H1 (cell line): ENCODE measurements around the gene TEX54. TPM values are rescaled to one million over a fixed set of nuclear protein-coding genes. Genes with fewer than 3 reads are reported as not detected.
A peak's percentile ranks its signal among the peaks of the same experiment; 100 is the strongest.

Experiments
- CTCF ChIA-PET: fragments of 300-600 bp; sonication (Branson Sonifier 250); formaldehyde crosslinking; loops from one replicate; lab custom pipeline; 2021; ENCODE audit not compliant: partially characterized antibody; lab: Charles Lee
- POLR2A ChIA-PET: fragments of 300-600 bp; sonication (Branson Sonifier 250); formaldehyde crosslinking; loops from one replicate; lab custom pipeline; 2021; ENCODE audit warnings: inconsistent platforms; ENCODE audit not compliant: partially characterized antibody; lab: Charles Lee
- DNase-seq, 2 experiments: peaks; one replicate each; pipeline versions ENCODE4 v3.0.0 to v3.0.0-alpha.2; 2010 to 2022; ENCODE audit warnings: low spot score in 2 of 2, low read depth in 1 of 2, mixed read lengths in 1 of 2
- FAIRE-seq: peaks from 2 replicates; lab custom pipeline; 2011; peaks lifted over from hg19 to GRCh38; lab: Jason Lieb, UNC
- H2AFZ ChIP-seq: 2 replicates; pipeline ENCODE4 v1.8.1; 2012; ENCODE audit warnings: low read length, inconsistent platforms
- H2AK5ac ChIP-seq: 2 replicates; pipeline ENCODE4 v1.6.1; 2013; ENCODE audit warnings: low read depth, low read length
- H2BK120ac ChIP-seq: replicated peaks from 2 replicates; pipeline ENCODE3; 2013; ENCODE audit warnings: low read depth, low read length, inconsistent platforms
- H2BK12ac ChIP-seq: 2 replicates; pipeline ENCODE4 v1.6.1; 2013; ENCODE audit warnings: low read depth, low read length
- H2BK15ac ChIP-seq: 2 replicates; pipeline ENCODE4 v1.6.1; 2013; ENCODE audit warnings: low read length
- H2BK20ac ChIP-seq: 2 replicates; pipeline ENCODE4 v1.6.1; 2013; ENCODE audit warnings: low read length
- H2BK5ac ChIP-seq: 2 replicates; pipeline ENCODE4 v1.6.1; 2013; ENCODE audit warnings: low read depth, low read length
- H3K14ac ChIP-seq: 2 replicates; pipeline ENCODE4 v1.6.1; 2013; ENCODE audit warnings: inconsistent platforms; ENCODE audit not compliant: insufficient read length
- H3K18ac ChIP-seq: 2 replicates; pipeline ENCODE4 v1.6.1; 2013; ENCODE audit warnings: low read length; ENCODE audit errors: extremely low read depth
- H3K23ac ChIP-seq: 2 replicates; pipeline ENCODE4 v1.6.1; 2013; ENCODE audit warnings: inconsistent platforms; ENCODE audit not compliant: insufficient read length
- H3K23me2 ChIP-seq: 2 replicates; pipeline ENCODE4 v1.6.1; 2013; ENCODE audit warnings: low read depth, low read length
- H3K27ac ChIP-seq: 2 replicates; pipeline ENCODE4 v1.6.1; 2011; ENCODE audit warnings: low read depth, low read length, inconsistent platforms
- H3K27me3 ChIP-seq, 4 experiments: replicated peaks in 1 of 4; 1 replicate in 1 of 4; 2 replicates in 3 of 4; pipeline versions ENCODE4 v1.6.1 to v1.8.1; 2011 to 2013; ENCODE audit warnings: low read length in 3 of 4, mild to moderate bottlenecking in 3 of 4, inconsistent platforms in 2 of 4, mixed read lengths in 2 of 4, moderate library complexity in 1 of 4; ENCODE audit not compliant: control insufficient read depth in 3 of 4, insufficient read depth in 3 of 4; ENCODE audit errors: extremely low read depth in 1 of 4
- H3K36me3 ChIP-seq, 4 experiments: 2 replicates each; pipeline versions ENCODE4 v1.6.1 to v1.8.1; 2011 to 2013; ENCODE audit warnings: mild to moderate bottlenecking in 4 of 4, low read length in 3 of 4, moderate library complexity in 2 of 4, control low read depth in 1 of 4, inconsistent platforms in 1 of 4; ENCODE audit not compliant: insufficient read depth in 4 of 4, control insufficient read depth in 2 of 4
- H3K4ac ChIP-seq: replicated peaks from 2 replicates; pipeline ENCODE3; 2013; ENCODE audit warnings: low read length, low read depth, mixed read lengths, inconsistent platforms; ENCODE audit not compliant: insufficient read length
- H3K4me1 ChIP-seq, 4 experiments: replicated peaks in 1 of 4; 1 replicate in 1 of 4; 2 replicates in 3 of 4; pipeline versions ENCODE4 v1.6.1 to v1.8.1; 2011 to 2013; ENCODE audit warnings: low read length in 3 of 4, inconsistent platforms in 2 of 4, mixed read lengths in 1 of 4; ENCODE audit not compliant: insufficient read depth in 4 of 4, control insufficient read depth in 3 of 4
- H3K4me2 ChIP-seq, 2 experiments: 2 replicates each; pipeline versions ENCODE4 v1.6.1 to v1.8.1; 2011 to 2013; ENCODE audit warnings: low read depth in 2 of 2, low read length in 2 of 2, control low read depth in 1 of 2, inconsistent platforms in 1 of 2, mild to moderate bottlenecking in 1 of 2; ENCODE audit not compliant: insufficient read depth in 1 of 2
- H3K4me3 ChIP-seq, 4 experiments: fragments of 200-600, 300-600 bp in 1 of 4; sonication (generic), shearing (Covaris generic), sonication (Bioruptor Twin) in 1 of 4; 2 replicates each; pipeline versions ENCODE4 v1.5.1 to v1.8.1; 2011 to 2016; ENCODE audit warnings: low read length in 4 of 4, low read depth in 3 of 4, control low read depth in 2 of 4, inconsistent platforms in 2 of 4, mild to moderate bottlenecking in 2 of 4, mixed read lengths in 1 of 4, moderate library complexity in 1 of 4; ENCODE audit not compliant: insufficient read depth in 2 of 4; ENCODE audit errors: extremely low read depth in 1 of 4
- H3K56ac ChIP-seq: replicated peaks from 2 replicates; pipeline ENCODE3; 2013; ENCODE audit warnings: low read depth, mild to moderate bottlenecking, mixed read lengths, low read length, inconsistent platforms; ENCODE audit not compliant: insufficient read length
- H3K79me1 ChIP-seq: 2 replicates; pipeline ENCODE4 v1.6.1; 2013; ENCODE audit warnings: low read depth, low read length, control low read depth
- H3K79me2 ChIP-seq, 2 experiments: 2 replicates each; pipeline versions ENCODE4 v1.6.1 to v1.8.1; 2012 to 2013; ENCODE audit warnings: low read length in 2 of 2, mild to moderate bottlenecking in 2 of 2, inconsistent platforms in 1 of 2; ENCODE audit not compliant: insufficient read depth in 2 of 2, control insufficient read depth in 1 of 2
- H3K9ac ChIP-seq, 4 experiments: replicated peaks in 1 of 4; 1 replicate in 1 of 4; 2 replicates in 3 of 4; pipeline versions ENCODE4 v1.6.1 to v1.8.1; 2011 to 2013; ENCODE audit warnings: low read depth in 3 of 4, low read length in 3 of 4, control low read depth in 2 of 4, mild to moderate bottlenecking in 2 of 4, moderate library complexity in 2 of 4, inconsistent platforms in 1 of 4; ENCODE audit errors: extremely low read depth in 1 of 4
- H3K9me3 ChIP-seq, 2 experiments: 2 replicates each; pipeline versions ENCODE4 v1.6.1 to v1.8.1; 2012 to 2013; ENCODE audit warnings: mild to moderate bottlenecking in 2 of 2, moderate library complexity in 2 of 2, control low read depth in 1 of 2, inconsistent platforms in 1 of 2, low read depth in 1 of 2, low read length in 1 of 2, mixed read lengths in 1 of 2; ENCODE audit not compliant: insufficient read depth in 2 of 2
- H4K20me1 ChIP-seq, 2 experiments: replicated peaks in 1 of 2; 2 replicates each; pipeline versions ENCODE3 to v1.8.1; 2011 to 2013; ENCODE audit warnings: inconsistent platforms in 2 of 2, low read length in 2 of 2, mild to moderate bottlenecking in 1 of 2; ENCODE audit not compliant: insufficient read depth in 2 of 2, control insufficient read depth in 1 of 2
- H4K5ac ChIP-seq: 2 replicates; pipeline ENCODE4 v1.6.1; 2013; ENCODE audit warnings: low read length, low read depth, mixed read lengths, inconsistent platforms; ENCODE audit not compliant: insufficient read length
- H4K8ac ChIP-seq: 2 replicates; pipeline ENCODE4 v1.8.0; 2013; ENCODE audit warnings: mild to moderate bottlenecking, moderate library complexity, low read length, inconsistent platforms; ENCODE audit not compliant: insufficient read depth; ENCODE audit errors: extremely low read depth
- H4K91ac ChIP-seq: replicated peaks from 2 replicates; pipeline ENCODE3; 2013; ENCODE audit warnings: low read length, mixed read lengths, inconsistent platforms; ENCODE audit not compliant: insufficient read length
- EGR1 ChIP-seq: IDR thresholded peaks from 2 replicates; pipeline ENCODE4 v1.6.1; 2011; ENCODE audit warnings: low read depth, low read length, borderline replicate concordance
- NANOG ChIP-seq: IDR thresholded peaks from 2 replicates; pipeline ENCODE4 v1.6.1; 2011; ENCODE audit warnings: low read length, low read depth, mild to moderate bottlenecking, inconsistent platforms; ENCODE audit not compliant: insufficient read depth, poor library complexity, severe bottlenecking
- POU5F1 ChIP-seq: IDR thresholded peaks from 2 replicates; pipeline ENCODE4 v1.6.1; 2011; ENCODE audit warnings: low read depth, mild to moderate bottlenecking, low read length, moderate library complexity
- SIX5 ChIP-seq: IDR thresholded peaks from 2 replicates; pipeline ENCODE4 v1.6.1; 2011; ENCODE audit warnings: mild to moderate bottlenecking, low read depth, low read length
- SP1 ChIP-seq: IDR thresholded peaks from 2 replicates; pipeline ENCODE4 v1.6.1; 2011; ENCODE audit warnings: low read depth, low read length
- SRF ChIP-seq: IDR thresholded peaks from 2 replicates; pipeline ENCODE4 v1.6.1; 2011; ENCODE audit warnings: mild to moderate bottlenecking, low read depth, low read length, moderate library complexity
- TAF7 ChIP-seq: optimal IDR thresholded peaks from 2 replicates; pipeline ENCODE3; 2011; ENCODE audit warnings: low read depth, mild to moderate bottlenecking, inconsistent platforms, low read length, moderate library complexity, borderline replicate concordance
- WGBS, 2 experiments: shearing (Covaris generic) in 1 of 2; methylation state at CpG; one replicate each; pipeline versions ENCODE4 v1.1.6 to v1.1.7; 2013 to 2015; ENCODE audit warnings: low lambda C conversion rate in 2 of 2, mixed read lengths in 2 of 2, inconsistent platforms in 1 of 2, low coverage in 1 of 2, missing lambda C conversion rate in 1 of 2; ENCODE audit not compliant: insufficient replicate concordance in 2 of 2, insufficient coverage in 1 of 2, insufficient read length in 1 of 2; ENCODE audit errors: extremely low coverage in 1 of 2, missing lambda C conversion rate in 1 of 2; 5-methylcytosine and 5-hydroxymethylcytosine counted together
- polyA plus RNA-seq, 7 experiments: library from polyadenylated mRNA; depleted of rRNA in 3 of 7; stranded (reverse) in 5 of 7; unstranded in 2 of 7; fragments of >200 nt in 5 of 7; fragments of 200-250 nt in 2 of 7; gene quantifications; 1 replicate in 5 of 7; 2 replicates in 1 of 7; 4 replicates in 1 of 7; pipeline versions ENCODE4 v1.2.1 to v1.2.3, GENCODE V29; 2011 to 2013; ENCODE audit warnings: missing spikeins in 2 of 7, mixed read lengths in 2 of 7
- total RNA-seq: library from RNA; stranded (reverse); fragmentation: NEBNext Ultra II Directional; extraction: Animal tissue kit (Norgen Biotek cat#: 25700); gene quantifications from 2 replicates; pipeline ENCODE4 v1.2.1, GENCODE V29; 2021
- TF ChIP-seq, protein P1 (sequence below), 3 experiments: IDR thresholded peaks; 1 replicate in 2 of 3; 2 replicates in 1 of 3; pipeline versions ENCODE4 v1.5.1 to v1.6.1; 2011; ENCODE audit warnings: low read length in 3 of 3, mild to moderate bottlenecking in 3 of 3, inconsistent platforms in 2 of 3, low read depth in 1 of 3, moderate library complexity in 1 of 3; ENCODE audit not compliant: insufficient read depth in 1 of 3; ENCODE audit errors: control extremely low read depth in 1 of 3

TEX54 gene
- total and polyA plus RNA-seq, 2 of the 8 experiments (the other 6 are each of a cell fraction or from before 2014, with no cell fraction given): 1.2 TPM; not detected in 1

DNA sequence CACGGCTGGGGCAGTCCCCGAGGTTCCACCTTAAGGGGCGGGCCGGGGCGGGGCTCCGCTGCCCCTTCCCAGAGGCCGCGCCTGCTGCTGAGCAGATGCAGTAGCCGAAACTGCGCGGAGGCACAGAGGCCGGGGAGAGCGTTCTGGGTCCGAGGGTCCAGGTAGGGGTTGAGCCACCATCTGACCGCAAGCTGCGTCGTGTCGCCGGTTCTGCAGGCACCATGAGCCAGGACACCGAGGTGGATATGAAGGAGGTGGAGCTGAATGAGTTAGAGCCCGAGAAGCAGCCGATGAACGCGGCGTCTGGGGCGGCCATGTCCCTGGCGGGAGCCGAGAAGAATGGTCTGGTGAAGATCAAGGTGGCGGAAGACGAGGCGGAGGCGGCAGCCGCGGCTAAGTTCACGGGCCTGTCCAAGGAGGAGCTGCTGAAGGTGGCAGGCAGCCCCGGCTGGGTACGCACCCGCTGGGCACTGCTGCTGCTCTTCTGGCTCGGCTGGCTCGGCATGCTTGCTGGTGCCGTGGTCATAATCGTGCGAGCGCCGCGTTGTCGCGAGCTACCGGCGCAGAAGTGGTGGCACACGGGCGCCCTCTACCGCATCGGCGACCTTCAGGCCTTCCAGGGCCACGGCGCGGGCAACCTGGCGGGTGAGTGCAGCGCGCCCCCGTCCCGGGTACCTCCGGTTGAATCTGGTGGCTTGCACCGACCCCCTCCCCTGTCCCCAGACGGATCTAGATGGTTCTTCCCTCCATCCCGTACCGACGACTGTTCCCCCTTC is 48.4 kb upstream of the TEX54 start, which contains the start of gene SLC3A2:
Gene SLC3A2, plus strand, starts transcription at position 94 of the 776 bp plus-strand sequence. Its CDS starts 128 bp downstream, at position 222.
- ChIA-PET POLR2A (interaction anchor here (0.6 to 57.8 kb wide), 29 partner anchors 4 to 1148 kb away, joined by 3 to 2104 read pairs (median 5); partner anchors contain the start of genes B3GAT3, C11orf98, CHRM1 and CSKMT), CTCF (interaction anchor here (0.5 to 2.7 kb wide), 16 partner anchors 8 to 609 kb away, joined by 3 to 11 read pairs (median 4); partner anchors contain the start of genes TMEM179B and WDR74)
- peaks cover 0 to 30% (median 12%) of the 10 kb centered on the region in 4 experiments; a peak in 5 of 7 replicates for H3K4me1 ChIP-seq
- H2AK5ac ChIP-seq: peak within 1 kb of the TSS; percentile 97; the same call in 1 of the 2 replicates
- peak within 1 kb of the TSS; percentile 99 to 100 (median 99) for H3K9ac ChIP-seq
- H3K23ac ChIP-seq: no peak within 1 kb of the TSS
- H3K9me3 ChIP-seq: no peaks in the 10 kb centered on the region
- peak within 1 kb of the TSS; percentile 98 for H4K91ac ChIP-seq
- no peaks in the 10 kb centered on the region for H3K27me3 ChIP-seq
- peaks cover 11 to 22% of the 10 kb centered on the region in 2 experiments for H4K20me1 ChIP-seq
- H3K4ac ChIP-seq: peak within 1 kb of the TSS; percentile 69
- H3K18ac ChIP-seq: peak within 1 kb of the TSS; percentile 95
- no peak for FAIRE-seq
- peak within 1 kb of the TSS; percentile 92 for H4K5ac ChIP-seq
- no peak within 1 kb of the TSS for H3K14ac ChIP-seq
- peak within 1 kb of the TSS; percentile 100 for H2BK12ac ChIP-seq
- H3K79me2 ChIP-seq: peaks cover 4 to 79% of the 10 kb centered on the region in 2 experiments
- peak within 1 kb of the TSS; percentile 100 for H2BK5ac ChIP-seq
- peak within 1 kb of the TSS; percentile 67 to 97 (median 88) for H3K4me3 ChIP-seq
- H3K79me1 ChIP-seq: peaks cover 6% of the 10 kb centered on the region; the same call in 1 of the 2 replicates
- H3K4me2 ChIP-seq: peak within 1 kb of the TSS; percentile 59 to 85
- peak within 1 kb of the TSS; percentile 56; the same call in 1 of the 2 replicates for H2BK20ac ChIP-seq
- 3% methylated on average over 44 of the region's 69 CpGs; no CpG with 5 or more reads in 1 of the 2 experiments for WGBS, 2 experiments
- DNase-seq: peak; percentile 56 to 88
- no peak within 1 kb of the TSS for H2BK120ac ChIP-seq
- peaks cover 5% of the 10 kb centered on the region; the same call in 1 of the 2 replicates for H3K23me2 ChIP-seq
- H3K36me3 ChIP-seq: peaks cover 37 to 71% (median 50%) of the 10 kb centered on the region in 4 experiments
- peak within 1 kb of the TSS; percentile 98 for H3K27ac ChIP-seq
- peak within 1 kb of the TSS; percentile 97 for H3K56ac ChIP-seq
- no peak within 1 kb of the TSS for H2AFZ ChIP-seq
- H4K8ac ChIP-seq: peak within 1 kb of the TSS; percentile 99; the same call in 1 of the 2 replicates
- no peak within 1 kb of the TSS for H2BK15ac ChIP-seq
- TF ChIP-seq SRF (no peak), NANOG (no peak), TAF7 (peak; percentile 98), POU5F1 (no peak), SIX5 (no peak), EGR1 (no peak), SP1 (peak; percentile 79; the same call in 1 of the 2 replicates)
- TF ChIP-seq, protein P1, sequence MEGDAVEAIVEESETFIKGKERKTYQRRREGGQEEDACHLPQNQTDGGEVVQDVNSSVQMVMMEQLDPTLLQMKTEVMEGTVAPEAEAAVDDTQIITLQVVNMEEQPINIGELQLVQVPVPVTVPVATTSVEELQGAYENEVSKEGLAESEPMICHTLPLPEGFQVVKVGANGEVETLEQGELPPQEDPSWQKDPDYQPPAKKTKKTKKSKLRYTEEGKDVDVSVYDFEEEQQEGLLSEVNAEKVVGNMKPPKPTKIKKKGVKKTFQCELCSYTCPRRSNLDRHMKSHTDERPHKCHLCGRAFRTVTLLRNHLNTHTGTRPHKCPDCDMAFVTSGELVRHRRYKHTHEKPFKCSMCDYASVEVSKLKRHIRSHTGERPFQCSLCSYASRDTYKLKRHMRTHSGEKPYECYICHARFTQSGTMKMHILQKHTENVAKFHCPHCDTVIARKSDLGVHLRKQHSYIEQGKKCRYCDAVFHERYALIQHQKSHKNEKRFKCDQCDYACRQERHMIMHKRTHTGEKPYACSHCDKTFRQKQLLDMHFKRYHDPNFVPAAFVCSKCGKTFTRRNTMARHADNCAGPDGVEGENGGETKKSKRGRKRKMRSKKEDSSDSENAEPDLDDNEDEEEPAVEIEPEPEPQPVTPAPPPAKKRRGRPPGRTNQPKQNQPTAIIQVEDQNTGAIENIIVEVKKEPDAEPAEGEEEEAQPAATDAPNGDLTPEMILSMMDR (IDR thresholded peaks at IDR 0.05; ENCODE audit: control extremely low read depth in 1 of 3, insufficient read depth in 1 of 3, low read depth in 1 of 3, low read length in 3 of 3): peak; percentile 60 to 82 (median 71)
